ENCODE results near the gene ZBTB44. TPM values are rescaled to one million over a fixed set of nuclear protein-coding genes. Genes with fewer than 3 reads are reported as not detected.
"Not testable (repeated sequence)": the region's sequence is repeated elsewhere in the genome, so short reads cannot be mapped to it uniquely, and the experiment has no call there.

Gene ZBTB44
- total RNA-seq, 1 donor from 2014 or later: 55.1 TPM

DNA sequence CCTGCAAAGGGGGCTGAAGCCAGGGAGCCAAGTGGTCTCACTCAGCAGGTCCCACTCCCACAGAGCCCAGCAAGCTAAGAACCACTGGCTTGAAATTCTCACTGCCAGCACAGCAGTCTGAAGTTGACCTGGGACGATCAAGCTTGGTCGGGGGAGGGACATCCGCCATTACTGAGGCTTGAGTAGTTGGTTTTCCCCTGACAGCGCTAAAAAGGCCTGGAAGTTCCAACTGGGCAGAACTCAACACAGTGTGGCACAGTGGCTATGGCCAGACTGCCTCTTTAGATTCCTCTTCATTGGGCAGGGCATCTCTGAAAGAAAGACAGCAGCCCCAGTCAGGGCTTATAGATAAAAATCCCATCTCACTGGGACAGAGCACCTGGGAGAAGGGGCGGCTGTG, 64.8 kb downstream of the ZBTB44 start:
- not testable (repeated sequence) for DNase-seq (ENCODE audit: low spot score)

- no peak for DNase-seq (ENCODE audit: low spot score)
These were observed 65.3 kb downstream of the ZBTB44 start for GRCh38 chr11:130249371-130249770.

GRCh38 chr11:130247319-130247718, 67.4 kb downstream of the ZBTB44 start:
- DNase-seq (ENCODE audit: low spot score): no peak

DNA sequence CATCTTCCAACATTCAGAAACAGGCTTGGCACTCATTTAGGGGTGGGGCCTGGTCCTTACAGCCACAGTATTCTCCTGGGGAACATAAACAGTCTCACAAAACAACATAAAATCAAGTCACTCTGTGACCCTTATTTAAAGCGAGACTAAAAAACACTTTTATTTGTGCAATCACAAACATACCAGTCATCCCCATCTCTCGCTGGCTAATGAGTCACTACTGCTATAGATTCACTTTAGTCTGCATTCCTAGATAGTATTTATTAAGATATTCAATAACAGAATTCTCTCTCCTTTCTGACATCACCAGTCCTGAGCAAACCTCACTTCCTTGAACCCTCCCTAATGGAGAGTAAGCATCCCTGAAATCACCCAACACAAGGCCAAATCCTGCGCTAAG, 68.0 kb downstream of the ZBTB44 start:
- no peak for DNase-seq (ENCODE audit: low spot score)

DNA sequence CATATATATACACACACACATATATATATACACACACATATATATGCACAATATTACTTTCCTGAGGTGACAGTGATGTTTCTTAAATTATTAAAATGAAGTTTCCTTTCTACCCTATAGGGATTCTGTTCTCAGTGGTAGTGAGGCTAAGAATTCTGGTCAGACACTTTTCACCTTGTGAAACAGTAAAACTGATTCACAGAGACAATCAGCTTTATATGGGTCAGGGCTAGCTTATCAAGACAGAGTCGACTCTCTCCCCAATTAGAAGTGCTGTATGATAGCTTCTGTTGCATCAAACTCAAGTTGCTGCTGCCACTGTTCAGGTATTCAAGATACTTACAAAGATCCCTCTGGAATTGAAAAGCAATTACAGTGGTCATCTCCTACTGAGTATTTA, 68.4 kb downstream of the ZBTB44 start:
- no peak for DNase-seq (ENCODE audit: low spot score)

DNA sequence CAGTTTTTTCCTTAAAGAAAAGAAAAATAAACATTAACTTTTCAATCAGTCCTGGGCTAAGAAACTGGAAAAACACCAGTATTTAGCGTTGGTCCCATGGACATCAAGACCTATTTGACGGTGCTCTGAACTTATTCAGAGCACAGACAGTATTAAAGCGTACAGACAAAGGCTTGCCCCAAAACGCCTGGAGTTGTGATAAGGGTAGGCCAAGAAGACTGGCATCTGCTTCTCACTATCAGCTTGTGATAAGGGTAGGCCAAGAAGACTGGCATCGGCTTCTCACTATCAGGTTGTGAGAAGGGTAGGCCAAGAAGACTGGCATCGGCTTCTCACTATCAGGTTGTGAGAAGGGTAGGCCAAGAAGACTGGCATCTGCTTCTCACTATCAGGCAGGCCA, 69.3 kb downstream of the ZBTB44 start:
- DNase-seq (ENCODE audit: low spot score): not testable (repeated sequence)

GRCh38 chr11:130244848-130245247, 69.9 kb downstream of the ZBTB44 start:
- no peak for DNase-seq (ENCODE audit: low spot score)

DNA sequence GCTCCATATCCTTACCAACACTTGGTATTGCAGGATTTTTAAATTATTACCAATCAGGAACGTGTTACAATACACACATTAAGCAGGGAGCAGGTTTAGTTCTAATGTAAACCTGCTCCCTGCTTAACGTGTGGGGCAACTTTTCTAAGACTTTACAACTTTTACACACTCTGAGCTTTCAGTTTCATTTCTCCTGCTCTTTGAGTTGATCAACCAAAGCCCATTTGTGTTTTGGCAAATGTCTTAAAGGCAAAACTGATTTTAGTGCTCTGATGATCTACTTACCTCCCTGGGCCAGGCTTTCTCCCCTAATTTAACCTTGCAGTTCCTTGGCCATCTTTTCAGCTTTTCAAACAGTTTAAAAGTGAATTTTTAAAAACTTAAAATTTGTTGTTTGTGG, 70.9 kb downstream of the ZBTB44 start:
- no peak for DNase-seq (ENCODE audit: low spot score)

GRCh38 chr11:130241713-130242112, 73.0 kb downstream of the ZBTB44 start:
- DNase-seq (ENCODE audit: low spot score): no peak

- no peak for DNase-seq (ENCODE audit: low spot score)
These were observed 77.3 kb downstream of the ZBTB44 start for GRCh38 chr11:130237282-130238006.

DNA sequence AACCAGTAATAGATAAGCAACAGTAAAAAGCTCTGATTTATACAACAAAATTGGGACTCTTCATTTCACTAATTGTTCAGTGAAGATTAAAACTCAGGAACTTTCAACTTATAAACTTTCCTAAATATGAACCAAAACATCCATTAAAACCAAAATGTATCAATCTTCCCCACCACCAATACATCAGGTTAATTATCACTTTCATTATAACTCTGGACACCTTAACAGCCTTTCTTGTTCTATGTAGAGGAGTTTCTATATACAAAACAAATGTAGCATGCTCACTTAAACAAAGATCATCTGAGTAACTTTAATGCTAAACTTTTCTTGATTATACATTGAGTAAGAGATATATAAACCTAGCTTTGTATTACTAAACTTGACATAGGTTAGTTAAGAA, 80.4 kb downstream of the ZBTB44 start:
- DNase-seq (ENCODE audit: low spot score): no peak

GRCh38 chr11:130233888-130234287, 80.8 kb downstream of the ZBTB44 start:
- DNase-seq (ENCODE audit: low spot score): not testable (repeated sequence)

GRCh38 chr11:130233486-130233885, 81.2 kb downstream of the ZBTB44 start:
- DNase-seq (ENCODE audit: low spot score): not testable (repeated sequence)

GRCh38 chr11:130227373-130227772, 87.3 kb downstream of the ZBTB44 start:
- DNase-seq (ENCODE audit: low spot score): no peak

- no peak for DNase-seq (ENCODE audit: low spot score)
These were observed 91.3 kb downstream of the ZBTB44 start for GRCh38 chr11:130223291-130223971.

DNA sequence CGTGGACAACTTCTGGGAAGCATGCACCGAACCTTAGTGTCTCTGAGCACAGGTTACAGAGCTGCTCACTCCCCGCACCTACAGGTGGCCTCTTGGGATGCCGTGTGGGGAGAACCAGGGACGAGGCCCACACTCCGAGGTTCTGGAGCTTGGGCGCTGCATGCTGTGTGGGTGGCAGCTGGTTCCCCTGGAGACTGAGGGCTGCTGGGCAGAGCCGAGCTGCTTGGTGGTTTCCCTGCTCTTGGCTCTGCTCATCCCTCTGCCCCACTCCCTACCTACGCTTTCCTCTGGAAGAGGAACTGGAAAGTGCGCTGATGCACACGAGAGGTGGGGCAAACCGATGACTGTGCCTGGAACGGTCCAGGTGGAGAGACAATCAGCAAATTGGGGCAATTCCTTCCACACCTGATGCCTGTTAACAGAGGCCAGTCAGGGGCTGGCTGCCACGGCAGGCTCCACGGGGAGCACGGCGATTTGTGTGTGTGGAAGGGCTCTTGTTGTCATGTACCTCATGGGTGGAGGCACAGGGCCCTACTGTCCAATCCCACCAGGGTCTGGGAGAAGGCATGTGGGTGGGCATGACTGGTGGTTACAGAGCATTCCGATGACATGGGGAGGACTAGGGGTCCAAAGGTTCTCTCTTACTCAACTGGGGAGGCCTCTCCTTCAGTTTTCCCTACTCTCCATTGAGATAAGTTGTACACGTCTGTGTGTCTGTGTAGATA, 94.2 kb downstream of the ZBTB44 start:
- DNase-seq (ENCODE audit: low spot score): no peak

GRCh38 chr11:130219148-130219547, 95.6 kb downstream of the ZBTB44 start:
- no peak for DNase-seq (ENCODE audit: low spot score)

GRCh38 chr11:130218501-130219070, 96.1 kb downstream of the ZBTB44 start:
- no peak for DNase-seq (ENCODE audit: low spot score)

DNA sequence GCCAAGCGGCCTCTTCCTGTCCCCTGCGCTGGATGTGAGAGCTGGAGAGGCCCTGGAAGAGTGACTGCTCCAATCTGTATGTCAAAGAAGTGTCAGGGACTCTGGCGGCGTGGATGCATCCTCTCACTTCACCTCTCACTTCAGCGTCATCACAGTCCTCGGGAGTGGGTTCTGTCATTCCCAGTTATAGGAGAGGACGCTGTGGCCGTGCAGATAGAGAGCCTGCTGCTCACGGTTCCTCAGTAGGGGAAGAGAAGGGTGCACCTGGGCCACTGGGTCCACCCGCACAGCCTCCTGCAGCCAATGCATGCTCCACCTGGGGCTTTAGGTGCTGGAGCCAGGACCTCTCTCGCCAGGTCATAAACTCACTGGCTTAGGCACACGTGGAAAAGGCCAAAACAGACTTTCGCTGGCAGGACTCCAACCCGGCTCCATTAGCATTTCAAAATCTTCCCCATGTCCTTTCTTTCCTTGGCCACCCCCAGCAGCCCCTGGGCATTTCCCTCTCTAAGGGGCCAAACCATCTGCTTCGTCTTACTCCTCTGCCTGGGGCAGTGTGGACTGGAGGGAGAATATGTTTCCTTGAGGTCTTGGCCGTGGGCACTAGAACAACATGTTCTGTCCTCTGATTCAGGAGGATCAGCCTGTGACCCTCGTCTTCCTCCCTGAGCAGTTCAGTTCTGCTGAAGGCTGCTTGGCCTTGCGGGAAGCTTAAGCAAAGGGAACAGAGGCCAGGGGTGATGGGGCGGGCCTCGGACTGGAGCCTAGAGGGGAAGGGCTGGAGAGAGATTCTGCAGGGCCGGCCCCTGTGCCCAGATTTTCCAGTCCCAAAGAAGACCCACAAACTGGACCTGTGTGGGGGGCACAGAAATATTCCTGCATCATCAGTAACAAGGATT, 97.3 kb downstream of the ZBTB44 start:
- no peak for DNase-seq (ENCODE audit: low spot score)

DNA sequence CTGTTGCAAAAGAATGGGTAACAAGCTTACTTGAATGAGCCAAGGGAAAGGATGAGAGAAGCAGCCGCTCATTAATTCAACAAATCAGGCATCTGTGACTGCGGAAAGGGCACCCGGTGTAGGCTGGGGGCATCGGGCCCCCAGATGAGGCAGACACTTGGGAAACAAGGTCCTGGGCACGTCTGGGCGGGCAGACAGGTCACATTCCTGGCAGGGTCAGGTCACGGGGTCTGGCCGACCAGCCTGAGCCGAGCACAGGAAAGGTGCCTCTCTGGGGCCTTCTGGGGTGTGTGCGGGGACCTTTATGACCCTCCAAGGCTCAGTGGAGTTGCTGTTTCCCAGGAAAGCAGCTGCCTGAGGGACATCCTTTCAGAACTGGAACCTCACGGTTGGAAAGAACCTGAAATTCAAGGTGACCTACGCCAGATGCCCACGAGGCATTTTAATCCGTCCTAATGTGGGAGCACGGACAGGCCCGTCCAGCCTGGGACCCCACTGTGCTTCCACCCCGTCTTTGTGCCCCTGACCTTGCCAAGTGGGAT, 98.1 kb downstream of the ZBTB44 start:
- DNase-seq (ENCODE audit: low spot score): no peak

DNA sequence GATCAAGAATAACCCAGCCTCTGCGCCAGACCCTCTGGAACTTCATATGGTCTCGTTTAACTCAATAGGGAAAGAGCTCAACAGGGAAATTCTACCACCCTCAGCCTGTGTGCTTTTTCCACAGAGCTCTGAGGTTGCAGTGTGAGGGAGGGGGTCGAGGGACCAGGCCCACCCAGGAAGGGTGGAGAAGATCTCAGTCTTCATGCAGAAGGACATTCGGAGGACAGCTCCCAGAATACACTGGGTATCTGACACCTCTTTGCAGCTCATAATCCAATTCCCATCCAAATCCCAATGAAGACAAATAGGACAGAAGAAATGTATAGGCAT, 98.5 kb downstream of the ZBTB44 start:
- DNase-seq (ENCODE audit: low spot score): no peak

Data from umbilical cord (tissue), 2 donors.